Skeletal muscle cell (primary cell): ENCODE data around the gene NKAIN2.

Source experiments
- DNase-seq: peaks from one replicate; pipeline ENCODE4 v3.0.0-alpha.2; 2010; ENCODE audit warnings: low read depth
- H3K4me3 ChIP-seq: 2 replicates; pipeline ENCODE4 v1.5.1; 2011; ENCODE audit warnings: low read depth, mild to moderate bottlenecking, control low read depth, low read length, moderate library complexity

Gene NKAIN2

GRCh38 chr6:124870611-124871459 lies 1067.2 kb downstream of the NKAIN2 start:
- no peak overlapping the region for H3K4me3 ChIP-seq
- no peak for DNase-seq

GRCh38 chr6:124872361-124873065 lies 1068.8 kb downstream of the NKAIN2 start:
- H3K4me3 ChIP-seq = no peak overlapping the region
- DNase-seq = no peak

GRCh38 chr6:124873066-124873410 lies 1069.4 kb downstream of the NKAIN2 start:
- DNase-seq = no peak
- no peak overlapping the region for H3K4me3 ChIP-seq
